Mesodermal cell (in vitro differentiated cells): ENCODE results near the gene VMO1.

ENCODE experiments used
- H3K27ac ChIP-seq: 2 replicates; pipeline ENCODE4 v1.7.0; 2013; ENCODE audit warnings: mild to moderate bottlenecking, low read depth, low read length, moderate library complexity; ENCODE audit not compliant: severe bottlenecking
- H3K36me3 ChIP-seq: 2 replicates; pipeline ENCODE4 v1.7.1; 2013; ENCODE audit warnings: mild to moderate bottlenecking, low read length, moderate library complexity; ENCODE audit not compliant: control insufficient read depth, insufficient read depth
- H3K4me1 ChIP-seq: one replicate; pipeline ENCODE4 v1.7.1; 2013; ENCODE audit warnings: mild to moderate bottlenecking, low read length; ENCODE audit not compliant: insufficient read depth, control insufficient read depth, poor library complexity, severe bottlenecking
- H3K4me3 ChIP-seq: 2 replicates; pipeline ENCODE4 v1.7.0; 2013; ENCODE audit warnings: low read length, control low read depth, mild to moderate bottlenecking; ENCODE audit not compliant: insufficient read depth, poor library complexity, severe bottlenecking; ENCODE audit errors: extremely low read depth
- H3K9me3 ChIP-seq: 2 replicates; pipeline ENCODE4 v1.7.1; 2013; ENCODE audit warnings: mild to moderate bottlenecking, low read length, moderate library complexity; ENCODE audit not compliant: control insufficient read depth
- WGBS, 2 experiments: methylation state at CpG; one replicate each; pipeline ENCODE4 v1.1.5; 2013; ENCODE audit warnings: missing lambda C conversion rate in 2 of 2; ENCODE audit not compliant: insufficient coverage in 2 of 2; 5-methylcytosine and 5-hydroxymethylcytosine counted together

The VMO1 gene

GRCh38 chr17:4815043-4815675 is 29.0 kb upstream of the VMO1 start:
- Histone ChIP-seq H3K36me3 (peaks cover 77% of the 10 kb centered on the region), H3K9me3 (no peaks in the 10 kb centered on the region), H3K27ac (no peak overlapping the region), H3K4me3 (no peak overlapping the region), H3K4me1 (no peaks in the 10 kb centered on the region)
- 81 to 97% methylated on average over 4 to 5 of the region's 7 CpGs for WGBS, 2 experiments

- H3K9me3 ChIP-seq: no peaks in the 10 kb centered on the region
- no peak overlapping the region for H3K4me3 ChIP-seq
- peaks cover 73% of the 10 kb centered on the region for H3K36me3 ChIP-seq
- no peak overlapping the region for H3K27ac ChIP-seq
- peaks cover 4% of the 10 kb centered on the region for H3K4me1 ChIP-seq
- WGBS, 2 experiments: 95 to 98% methylated on average over 7 of the region's 7 CpGs
Observed at GRCh38 chr17:4812690-4813089, 26.5 kb upstream of the VMO1 start.

- no peak overlapping the region for H3K27ac ChIP-seq
- H3K4me1 ChIP-seq: peaks cover 4% of the 10 kb centered on the region
- no peaks in the 10 kb centered on the region for H3K9me3 ChIP-seq
- H3K4me3 ChIP-seq: no peak overlapping the region
- WGBS, 2 experiments: 95 to 97% methylated on average over 7 to 12 of the region's 12 CpGs
- peaks cover 63% of the 10 kb centered on the region for H3K36me3 ChIP-seq
Observed at GRCh38 chr17:4811471-4811870, 25.3 kb upstream of the VMO1 start.

GRCh38 chr17:4810696-4811290 is 24.6 kb upstream of the VMO1 start:
- peaks cover 4% of the 10 kb centered on the region for H3K4me1 ChIP-seq
- H3K9me3 ChIP-seq: no peaks in the 10 kb centered on the region
- H3K27ac ChIP-seq: no peak overlapping the region
- H3K36me3 ChIP-seq: peaks cover 60% of the 10 kb centered on the region
- 93 to 98% methylated on average over 13 of the region's 13 CpGs for WGBS, 2 experiments
- no peak overlapping the region for H3K4me3 ChIP-seq

- Histone ChIP-seq H3K4me1 (peaks cover 4% of the 10 kb centered on the region), H3K27ac (no peak overlapping the region), H3K9me3 (no peaks in the 10 kb centered on the region), H3K36me3 (peaks cover 36% of the 10 kb centered on the region), H3K4me3 (no peak overlapping the region)
- 88 to 93% methylated on average over 4 to 5 of the region's 6 CpGs for WGBS, 2 experiments
Observed at GRCh38 chr17:4808378-4808767, 22.2 kb upstream of the VMO1 start.

GRCh38 chr17:4807605-4808377 is 21.6 kb upstream of the VMO1 start:
- peak overlapping the region; percentile 68 for H3K4me3 ChIP-seq
- no peaks in the 10 kb centered on the region for H3K9me3 ChIP-seq
- peaks cover 33% of the 10 kb centered on the region for H3K36me3 ChIP-seq
- WGBS, 2 experiments: 40 to 48% methylated on average over 25 to 30 of the region's 32 CpGs
- H3K27ac ChIP-seq: no peak overlapping the region
- H3K4me1 ChIP-seq: peaks cover 4% of the 10 kb centered on the region

- 0 to 1% methylated on average over 58 to 72 of the region's 106 CpGs for WGBS, 2 experiments
- no peaks in the 10 kb centered on the region for H3K9me3 ChIP-seq
- peak within 1 kb of the TSS; percentile 68 for H3K4me3 ChIP-seq
Observed at GRCh38 chr17:4806777-4807604, 20.8 kb upstream of the VMO1 start, which contains the start of gene PLD2. Gene PLD2, plus strand, starts transcription at chr17:4807152. Its CDS starts 621 bp downstream, at chr17:4807773.

GRCh38 chr17:4806456-4806776 is 20.3 kb upstream of the VMO1 start:
- WGBS, 2 experiments: 0 to 2% methylated on average over 9 to 10 of the region's 16 CpGs
- peaks cover 28% of the 10 kb centered on the region for H3K36me3 ChIP-seq
- no peaks in the 10 kb centered on the region for H3K9me3 ChIP-seq
- no peak overlapping the region for H3K27ac ChIP-seq
- H3K4me3 ChIP-seq: peak overlapping the region; percentile 68
- peaks cover 4% of the 10 kb centered on the region for H3K4me1 ChIP-seq

More at GRCh38 chr17:4806777-4807604, 20.8 kb upstream of the VMO1 start, which contains the start of gene PLD2:
- H3K27ac ChIP-seq: no peak within 1 kb of the TSS
- H3K36me3 ChIP-seq: peaks cover 33% of the 10 kb centered on the region
- H3K4me1 ChIP-seq: peaks cover 4% of the 10 kb centered on the region

- H3K9me3 ChIP-seq: no peaks in the 10 kb centered on the region
- H3K4me3 ChIP-seq: no peak within 1 kb of the TSS
- H3K4me1 ChIP-seq: no peaks in the 10 kb centered on the region
- WGBS, 2 experiments: 90 to 95% methylated on average over 2 of the region's 9 CpGs
- peaks cover 23% of the 10 kb centered on the region for H3K36me3 ChIP-seq
- no peak within 1 kb of the TSS for H3K27ac ChIP-seq
Observed at GRCh38 chr17:4802228-4802627, 16.1 kb upstream of the VMO1 start, which contains the start of gene C17orf114. Gene C17orf114, minus strand, starts transcription at chr17:4802328.

- 69 to 74% methylated on average over 8 to 10 of the region's 10 CpGs for WGBS, 2 experiments
- no peak overlapping the region for H3K27ac ChIP-seq
- peaks cover 25% of the 10 kb centered on the region for H3K36me3 ChIP-seq
- no peaks in the 10 kb centered on the region for H3K4me1 ChIP-seq
- no peak overlapping the region for H3K4me3 ChIP-seq
- no peaks in the 10 kb centered on the region for H3K9me3 ChIP-seq
Observed at GRCh38 chr17:4800462-4801196, 14.5 kb upstream of the VMO1 start.
